ENCODE data around the gene AMDHD1.

DNA sequence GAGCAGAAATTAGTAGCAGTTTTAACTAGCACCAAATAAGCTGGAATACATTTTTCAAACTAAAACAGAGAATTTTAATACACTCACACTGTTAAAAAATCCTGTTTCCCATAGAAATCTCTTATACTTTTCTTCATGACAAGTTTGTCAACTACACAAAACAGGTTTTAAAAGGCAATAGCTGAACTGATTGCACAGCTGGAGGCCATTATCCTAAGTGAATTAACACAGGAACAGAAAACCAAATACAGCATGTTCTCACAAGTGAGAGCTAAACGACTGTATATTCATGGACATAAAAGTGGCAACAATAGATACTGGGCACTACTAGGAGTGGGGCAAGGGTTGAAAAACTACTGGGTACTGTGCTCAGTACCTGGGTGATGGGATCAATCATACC, 64.6 kb downstream of the AMDHD1 start:
- TF ChIP-seq POLR2A (IDR thresholded peaks at IDR 0.05; ENCODE audit: low read length), result no peak
- no peak for TF ChIP-seq GATA1 (IDR thresholded peaks at IDR 0.05; ENCODE audit: low read depth, low read length)

Data from erythroblast (primary cell).